Chondrocyte (in vitro differentiated cells): ENCODE results near the gene ITPR2. TPM values are rescaled to one million over a fixed set of nuclear protein-coding genes. Genes with fewer than 3 reads are reported as not detected.

Experiments
- DNase-seq: peaks from one replicate; pipeline ENCODE4 v3.0.0; 2021; ENCODE audit warnings: mixed read lengths, low spot score
- H3K27ac Mint-ChIP-seq: one replicate; pipeline ENCODE4 v1.8.0; 2021; ENCODE audit warnings: mild to moderate bottlenecking, moderate library complexity, mixed read lengths; ENCODE audit not compliant: unreplicated experiment
- H3K27me3 Mint-ChIP-seq: 2 replicates; pipeline ENCODE4 v1.8.0; 2021; ENCODE audit warnings: low read depth, mixed read lengths
- H3K36me3 Mint-ChIP-seq: 2 replicates; pipeline ENCODE4 v1.8.0; 2021; ENCODE audit warnings: low read depth, mixed read lengths
- H3K4me1 Mint-ChIP-seq: 2 replicates; pipeline ENCODE4 v1.8.0; 2021; ENCODE audit warnings: low read depth, mild to moderate bottlenecking, mixed read lengths
- H3K4me3 Mint-ChIP-seq: one replicate; pipeline ENCODE4 v1.8.0; 2021; ENCODE audit warnings: mild to moderate bottlenecking, moderate library complexity, mixed read lengths; ENCODE audit not compliant: unreplicated experiment
- H3K9me3 Mint-ChIP-seq: 2 replicates; pipeline ENCODE4 v1.8.0; 2021; ENCODE audit warnings: low read depth, mixed read lengths
- total RNA-seq: library from RNA; stranded (reverse); gene quantifications from 3 replicates; pipeline ENCODE4 v1.2.1, GENCODE V29; 2021
- TF ChIP-seq, protein P1 (sequence below): fragments of 200-600 bp; sonication (generic); IDR thresholded peaks from 2 replicates; pipeline ENCODE4 v1.5.0; 2021; ENCODE audit warnings: antibody characterized with exemption, mild to moderate bottlenecking, moderate library complexity

ITPR2 gene
- total RNA-seq, 1 donor from 2014 or later = 18.7 TPM

DNA sequence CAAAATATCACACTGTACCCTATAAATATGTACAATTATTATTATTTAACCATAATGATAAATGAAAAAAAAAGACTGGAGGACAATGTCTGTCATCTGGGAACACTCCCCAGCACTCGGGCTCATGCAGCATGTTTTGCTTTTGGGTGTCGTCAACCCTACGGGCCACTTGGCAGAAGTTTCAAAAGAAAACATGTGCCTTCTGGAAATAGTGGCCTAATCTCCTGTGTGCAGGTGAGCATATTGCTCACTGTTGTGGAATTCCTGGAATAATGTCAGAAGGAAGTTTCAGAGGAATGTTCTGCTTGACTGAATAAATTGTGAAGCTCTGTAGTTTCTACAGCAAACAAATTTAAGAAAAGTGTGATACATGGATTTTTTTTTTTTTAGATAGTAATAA is 339.3 kb downstream of the ITPR2 start:
- no peaks in the 10 kb centered on the region for H3K27me3 Mint-ChIP-seq
- H3K4me1 Mint-ChIP-seq = peaks cover 3% of the 10 kb centered on the region
- H3K27ac Mint-ChIP-seq = no peak overlapping the region
- no peaks in the 10 kb centered on the region for H3K9me3 Mint-ChIP-seq
- H3K4me3 Mint-ChIP-seq = no peak overlapping the region
- H3K36me3 Mint-ChIP-seq = peaks cover 6% of the 10 kb centered on the region
- TF ChIP-seq, protein P1, sequence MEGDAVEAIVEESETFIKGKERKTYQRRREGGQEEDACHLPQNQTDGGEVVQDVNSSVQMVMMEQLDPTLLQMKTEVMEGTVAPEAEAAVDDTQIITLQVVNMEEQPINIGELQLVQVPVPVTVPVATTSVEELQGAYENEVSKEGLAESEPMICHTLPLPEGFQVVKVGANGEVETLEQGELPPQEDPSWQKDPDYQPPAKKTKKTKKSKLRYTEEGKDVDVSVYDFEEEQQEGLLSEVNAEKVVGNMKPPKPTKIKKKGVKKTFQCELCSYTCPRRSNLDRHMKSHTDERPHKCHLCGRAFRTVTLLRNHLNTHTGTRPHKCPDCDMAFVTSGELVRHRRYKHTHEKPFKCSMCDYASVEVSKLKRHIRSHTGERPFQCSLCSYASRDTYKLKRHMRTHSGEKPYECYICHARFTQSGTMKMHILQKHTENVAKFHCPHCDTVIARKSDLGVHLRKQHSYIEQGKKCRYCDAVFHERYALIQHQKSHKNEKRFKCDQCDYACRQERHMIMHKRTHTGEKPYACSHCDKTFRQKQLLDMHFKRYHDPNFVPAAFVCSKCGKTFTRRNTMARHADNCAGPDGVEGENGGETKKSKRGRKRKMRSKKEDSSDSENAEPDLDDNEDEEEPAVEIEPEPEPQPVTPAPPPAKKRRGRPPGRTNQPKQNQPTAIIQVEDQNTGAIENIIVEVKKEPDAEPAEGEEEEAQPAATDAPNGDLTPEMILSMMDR = no peak
- no peak for DNase-seq

DNA sequence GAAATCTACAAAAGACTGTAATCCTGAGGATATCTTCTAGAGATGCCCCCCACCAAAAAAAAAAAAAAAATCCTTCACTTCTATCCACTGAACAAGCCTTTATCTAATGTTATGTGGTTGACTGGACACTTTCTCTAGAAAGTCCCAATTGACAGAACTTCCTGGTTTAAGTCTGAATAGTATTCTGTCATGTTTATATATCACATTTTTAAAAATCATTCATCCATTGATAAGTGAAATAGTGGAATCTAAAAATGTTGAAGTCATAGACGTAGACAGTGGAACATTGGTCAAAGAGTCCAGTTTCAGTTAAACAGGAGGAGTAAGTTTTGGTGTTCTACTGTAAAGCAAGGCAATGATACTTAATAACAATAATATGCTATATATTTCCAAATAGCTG is 340.6 kb downstream of the ITPR2 start:
- TF ChIP-seq, protein P1 = no peak
- Mint-ChIP-seq H3K36me3 (peaks cover 6% of the 10 kb centered on the region), H3K27me3 (no peaks in the 10 kb centered on the region)

DNA sequence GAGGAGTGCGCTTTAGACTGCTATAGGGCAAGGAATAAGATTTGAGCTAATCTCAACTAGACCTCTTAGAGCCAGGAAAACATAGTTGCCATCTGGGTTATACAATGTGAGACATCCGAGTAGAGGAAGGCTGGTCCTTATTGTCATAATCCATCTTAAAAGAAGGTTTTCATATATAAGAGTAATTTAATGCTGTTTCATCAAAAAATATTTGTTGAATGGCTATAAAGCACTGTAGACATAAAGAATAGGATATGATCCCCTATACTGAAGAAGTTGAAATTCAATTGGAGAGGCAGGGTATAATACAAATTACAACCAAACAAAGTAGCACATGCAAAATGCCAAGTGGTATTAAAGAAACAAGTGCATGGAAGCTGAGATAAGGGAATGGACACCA is 343.1 kb downstream of the ITPR2 start:
- TF ChIP-seq, protein P1 = no peak
- Mint-ChIP-seq H3K9me3 (no peaks in the 10 kb centered on the region), H3K27ac (no peak overlapping the region), H3K27me3 (no peaks in the 10 kb centered on the region), H3K4me1 (peaks cover 3% of the 10 kb centered on the region), H3K4me3 (no peak overlapping the region), H3K36me3 (peaks cover 9% of the 10 kb centered on the region)
- no peak for DNase-seq

More for the DNA sequence above, 340.6 kb downstream of the ITPR2 start:
- Mint-ChIP-seq H3K4me1 (peaks cover 3% of the 10 kb centered on the region), H3K4me3 (no peak overlapping the region), H3K27ac (no peak overlapping the region), H3K9me3 (no peaks in the 10 kb centered on the region)
- no peak for DNase-seq

DNA sequence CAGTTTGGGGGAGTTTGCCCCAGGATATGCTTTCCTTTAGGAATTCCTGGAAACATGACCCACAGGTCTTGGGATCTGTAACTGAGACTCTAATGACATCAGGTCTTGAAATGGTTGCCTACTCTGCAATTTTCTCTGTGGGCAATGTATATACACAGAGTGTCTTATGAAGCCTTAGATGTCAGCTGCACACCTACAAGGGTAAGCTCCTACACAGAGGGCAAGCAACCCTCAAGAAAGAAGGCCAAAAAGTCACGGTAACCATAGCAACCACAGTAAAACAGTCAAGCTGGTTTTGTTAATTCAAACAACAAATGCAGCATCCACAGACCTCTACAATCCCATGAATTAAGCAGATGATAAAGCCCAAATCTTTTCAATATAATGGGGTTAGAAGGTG is 344.6 kb downstream of the ITPR2 start:
- Mint-ChIP-seq H3K4me3 (no peak overlapping the region), H3K27ac (no peak overlapping the region), H3K9me3 (no peaks in the 10 kb centered on the region), H3K4me1 (no peaks in the 10 kb centered on the region), H3K36me3 (peaks cover 12% of the 10 kb centered on the region), H3K27me3 (no peaks in the 10 kb centered on the region)
- TF ChIP-seq, protein P1 = no peak
- no peak for DNase-seq

DNA sequence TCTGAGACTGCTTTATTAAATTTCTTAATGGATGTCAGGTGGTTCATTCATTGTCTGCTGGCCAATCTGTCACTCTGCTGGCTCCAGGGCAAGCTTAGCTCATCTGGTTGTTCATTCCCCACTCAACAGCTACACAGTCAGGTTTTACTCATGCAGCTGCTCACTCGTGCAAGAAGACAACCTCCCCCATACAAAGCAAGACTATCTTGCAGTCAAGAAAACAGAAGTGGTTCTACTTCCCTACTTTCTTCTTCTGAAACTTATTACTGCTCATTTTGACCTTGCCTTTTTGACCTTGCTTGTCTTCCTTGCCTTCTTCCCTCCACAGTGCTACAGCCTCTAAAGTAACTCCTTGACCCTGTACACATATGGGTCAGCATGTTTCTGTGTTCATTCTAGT is 359.7 kb downstream of the ITPR2 start:
- Mint-ChIP-seq H3K9me3 (peaks cover 4% of the 10 kb centered on the region), H3K27ac (no peak overlapping the region), H3K36me3 (peaks cover 14% of the 10 kb centered on the region), H3K4me3 (no peak overlapping the region), H3K27me3 (no peaks in the 10 kb centered on the region), H3K4me1 (no peaks in the 10 kb centered on the region)
- DNase-seq = no peak
- TF ChIP-seq, protein P1 = no peak
